ENCODE measurements around the gene ATP8B1.
A peak's percentile ranks its signal among the peaks of the same experiment; 100 is the strongest.

Gene ATP8B1

GRCh38 chr18:57791192-57791591 lies 11.9 kb downstream of the ATP8B1 start:
- no peak overlapping the region for H3K27ac ChIP-seq (replicated peaks)
- TF ChIP-seq CTCF (IDR thresholded peaks at IDR 0.05; ENCODE audit: insufficient read depth, low read length) (no peak), SPI1 (IDR thresholded peaks at IDR 0.05; ENCODE audit: borderline replicate concordance, low read depth) (no peak), GABPA (IDR thresholded peaks at IDR 0.05; ENCODE audit: low read depth) (no peak), POLR2AphosphoS5 (IDR thresholded peaks at IDR 0.05; ENCODE audit: low read depth) (no peak), REST (IDR thresholded peaks at IDR 0.05; ENCODE audit: insufficient replicate concordance, low read depth) (peak; percentile 59)
- peaks cover 4% of the 10 kb centered on the region for H3K27me3 ChIP-seq (ENCODE audit: insufficient read depth, poor library complexity, severe bottlenecking)
- no peak for DNase-seq (ENCODE audit: low read depth in 1 of 2, low spot score in 1 of 2)
- H3K4me3 ChIP-seq (replicated peaks; ENCODE audit: insufficient read depth, low read length): no peak overlapping the region

GRCh38 chr18:57790316-57790715 lies 12.8 kb downstream of the ATP8B1 start:
- Histone ChIP-seq H3K4me3 (replicated peaks; ENCODE audit: insufficient read depth, low read length) (no peak overlapping the region), H3K27ac (replicated peaks) (no peak overlapping the region), H3K27me3 (ENCODE audit: insufficient read depth, poor library complexity, severe bottlenecking) (peaks cover 4% of the 10 kb centered on the region)
- DNase-seq (ENCODE audit: low read depth in 1 of 2, low spot score in 1 of 2): no peak
- no peak for TF ChIP-seq POLR2AphosphoS5 (IDR thresholded peaks at IDR 0.05; ENCODE audit: low read depth)
- no peak for TF ChIP-seq REST (IDR thresholded peaks at IDR 0.05; ENCODE audit: insufficient replicate concordance, low read depth)
- no peak for TF ChIP-seq GABPA (IDR thresholded peaks at IDR 0.05; ENCODE audit: low read depth)
- TF ChIP-seq CTCF (IDR thresholded peaks at IDR 0.05; ENCODE audit: insufficient read depth, low read length): no peak
- TF ChIP-seq SPI1 (IDR thresholded peaks at IDR 0.05; ENCODE audit: borderline replicate concordance, low read depth): no peak

- Histone ChIP-seq H3K27ac (replicated peaks) (no peak overlapping the region), H3K27me3 (ENCODE audit: insufficient read depth, poor library complexity, severe bottlenecking) (peaks cover 4% of the 10 kb centered on the region)
- no peak for TF ChIP-seq SPI1 (IDR thresholded peaks at IDR 0.05; ENCODE audit: borderline replicate concordance, low read depth)
Observed at GRCh38 chr18:57789759-57790158, 13.4 kb downstream of the ATP8B1 start.

GRCh38 chr18:57789090-57789489 lies 14.0 kb downstream of the ATP8B1 start:
- TF ChIP-seq SPI1 (IDR thresholded peaks at IDR 0.05; ENCODE audit: borderline replicate concordance, low read depth): no peak
- TF ChIP-seq POLR2AphosphoS5 (IDR thresholded peaks at IDR 0.05; ENCODE audit: low read depth): no peak
- Histone ChIP-seq H3K27me3 (ENCODE audit: insufficient read depth, poor library complexity, severe bottlenecking) (peaks cover 4% of the 10 kb centered on the region), H3K4me3 (replicated peaks; ENCODE audit: insufficient read depth, low read length) (no peak overlapping the region), H3K27ac (replicated peaks) (no peak overlapping the region)
- DNase-seq (ENCODE audit: low read depth in 1 of 2, low spot score in 1 of 2): no peak

More at GRCh38 chr18:57789759-57790158, 13.4 kb downstream of the ATP8B1 start:
- no peak overlapping the region for H3K4me3 ChIP-seq (replicated peaks; ENCODE audit: insufficient read depth, low read length)
- no peak for DNase-seq (ENCODE audit: low read depth in 1 of 2, low spot score in 1 of 2)

- Histone ChIP-seq H3K27me3 (ENCODE audit: insufficient read depth, poor library complexity, severe bottlenecking) (no peaks in the 10 kb centered on the region), H3K4me3 (replicated peaks; ENCODE audit: insufficient read depth, low read length) (no peak overlapping the region), H3K27ac (replicated peaks) (no peak overlapping the region)
- no peak for DNase-seq (ENCODE audit: low read depth in 1 of 2, low spot score in 1 of 2)
- no peak for TF ChIP-seq CTCF (IDR thresholded peaks at IDR 0.05; ENCODE audit: insufficient read depth, low read length)
- no peak for TF ChIP-seq GABPA (IDR thresholded peaks at IDR 0.05; ENCODE audit: low read depth)
- no peak for TF ChIP-seq SPI1 (IDR thresholded peaks at IDR 0.05; ENCODE audit: borderline replicate concordance, low read depth)
- TF ChIP-seq POLR2AphosphoS5 (IDR thresholded peaks at IDR 0.05; ENCODE audit: low read depth): no peak
- TF ChIP-seq REST (IDR thresholded peaks at IDR 0.05; ENCODE audit: insufficient replicate concordance, low read depth): no peak
Observed at GRCh38 chr18:57787068-57787685, 15.9 kb downstream of the ATP8B1 start.
